H9 (cell line): Measurements from ENCODE around the gene PRR7. TPM values are rescaled to one million over a fixed set of nuclear protein-coding genes. Genes with fewer than 3 reads are reported as not detected.

Experiments
- DNase-seq: peaks from one replicate; pipeline ENCODE4 v3.0.0-alpha.2; 2017
- H2AFZ ChIP-seq: one replicate; pipeline ENCODE4 v1.6.1; 2013; ENCODE audit warnings: mild to moderate bottlenecking, low read length, control low read depth, moderate library complexity
- H2AK5ac ChIP-seq: 2 replicates; pipeline ENCODE4 v1.6.1; 2013; ENCODE audit warnings: low read length, control low read depth, mixed read lengths; ENCODE audit not compliant: insufficient read length
- H2BK120ac ChIP-seq: one replicate; pipeline ENCODE4 v1.6.1; 2013; ENCODE audit warnings: low read depth, mild to moderate bottlenecking, low read length, control low read depth, inconsistent platforms; ENCODE audit not compliant: poor library complexity, severe bottlenecking
- H2BK12ac ChIP-seq: 2 replicates; pipeline ENCODE4 v1.6.1; 2013; ENCODE audit warnings: low read length, control low read depth, mixed read lengths, low read depth; ENCODE audit not compliant: insufficient read length
- H2BK15ac ChIP-seq: 2 replicates; pipeline ENCODE4 v1.6.1; 2013; ENCODE audit warnings: low read depth, low read length, control low read depth
- H2BK20ac ChIP-seq: one replicate; pipeline ENCODE4 v1.6.1; 2013; ENCODE audit warnings: low read depth, mild to moderate bottlenecking, low read length, control low read depth, inconsistent platforms; ENCODE audit not compliant: poor library complexity, severe bottlenecking
- H2BK5ac ChIP-seq: 2 replicates; pipeline ENCODE4 v1.6.1; 2013; ENCODE audit warnings: low read length, control low read depth, mixed read lengths; ENCODE audit not compliant: insufficient read length
- H3K14ac ChIP-seq: 2 replicates; pipeline ENCODE4 v1.6.1; 2013; ENCODE audit warnings: low read length, control low read depth; ENCODE audit not compliant: insufficient read depth
- H3K18ac ChIP-seq: 2 replicates; pipeline ENCODE4 v1.6.1; 2013; ENCODE audit warnings: low read depth, mild to moderate bottlenecking, mixed read lengths, low read length, control low read depth; ENCODE audit not compliant: insufficient read length
- H3K23ac ChIP-seq: 2 replicates; pipeline ENCODE4 v1.6.1; 2013; ENCODE audit warnings: low read length, control low read depth, mixed read lengths, low read depth; ENCODE audit not compliant: insufficient read length
- H3K23me2 ChIP-seq: 2 replicates; pipeline ENCODE4 v1.6.1; 2013; ENCODE audit warnings: low read depth, mild to moderate bottlenecking, mixed read lengths, low read length, control low read depth; ENCODE audit not compliant: insufficient read length, poor library complexity, severe bottlenecking
- H3K27ac ChIP-seq: 2 replicates; pipeline ENCODE4 v1.5.1; 2013; ENCODE audit warnings: low read length, control low read depth, mixed read lengths, low read depth; ENCODE audit not compliant: insufficient read length
- H3K27me3 ChIP-seq: 2 replicates; pipeline ENCODE4 v1.6.1; 2013; ENCODE audit warnings: low read length, control low read depth, inconsistent platforms; ENCODE audit not compliant: insufficient read depth
- H3K4ac ChIP-seq: 2 replicates; pipeline ENCODE4 v1.6.1; 2013; ENCODE audit warnings: low read depth, mild to moderate bottlenecking, control low read depth, inconsistent platforms, low read length, moderate library complexity
- H3K4me1 ChIP-seq: 2 replicates; pipeline ENCODE4 v1.6.1; 2013; ENCODE audit warnings: low read length, control low read depth, inconsistent platforms; ENCODE audit not compliant: insufficient read depth
- H3K4me2 ChIP-seq: 2 replicates; pipeline ENCODE4 v1.6.1; 2013; ENCODE audit warnings: low read length, control low read depth, mixed read lengths; ENCODE audit not compliant: insufficient read length, insufficient read depth
- H3K56ac ChIP-seq: 2 replicates; pipeline ENCODE4 v1.6.1; 2013; ENCODE audit warnings: low read depth, mild to moderate bottlenecking, mixed read lengths, low read length, control low read depth; ENCODE audit not compliant: insufficient read length
- H3K79me1 ChIP-seq: 2 replicates; pipeline ENCODE4 v1.6.1; 2013; ENCODE audit warnings: low read depth, mild to moderate bottlenecking, moderate library complexity, low read length, control low read depth, inconsistent platforms; ENCODE audit not compliant: insufficient read depth, poor library complexity, severe bottlenecking
- H3K79me2 ChIP-seq: 2 replicates; pipeline ENCODE4 v1.6.1; 2013; ENCODE audit warnings: low read length, control low read depth, inconsistent platforms; ENCODE audit not compliant: insufficient read depth
- H3K9ac ChIP-seq: 2 replicates; pipeline ENCODE4 v1.6.1; 2013; ENCODE audit warnings: low read length, control low read depth, mixed read lengths; ENCODE audit not compliant: insufficient read length; ENCODE audit errors: extremely low read depth
- H3K9me3 ChIP-seq: one replicate; pipeline ENCODE4 v1.6.1; 2013; ENCODE audit warnings: low read depth, low read length, inconsistent platforms; ENCODE audit not compliant: control insufficient read depth
- H3T11ph ChIP-seq: one replicate; pipeline ENCODE4 v1.6.1; 2013; ENCODE audit warnings: mild to moderate bottlenecking, low read length, control low read depth, inconsistent platforms
- H4K20me1 ChIP-seq: one replicate; pipeline ENCODE4 v1.6.1; 2013; ENCODE audit not compliant: control insufficient read depth, insufficient read length, insufficient read depth
- H4K5ac ChIP-seq: 2 replicates; pipeline ENCODE4 v1.6.1; 2013; ENCODE audit warnings: low read depth, mild to moderate bottlenecking, mixed read lengths, low read length, control low read depth; ENCODE audit not compliant: insufficient read length
- H4K8ac ChIP-seq: replicated peaks from 2 replicates; pipeline ENCODE4 v1.6.1; 2013; ENCODE audit warnings: low read length, control low read depth, mixed read lengths, low read depth; ENCODE audit not compliant: insufficient read length
- H4K91ac ChIP-seq: 2 replicates; pipeline ENCODE4 v1.6.1; 2013; ENCODE audit warnings: low read depth, mild to moderate bottlenecking, moderate library complexity, mixed read lengths, low read length, control low read depth; ENCODE audit not compliant: insufficient read length
- H3K27ac Mint-ChIP-seq, 3 experiments: 2 replicates in 2 of 3; 3 replicates in 1 of 3; pipeline ENCODE4 v1.8.0; 2020 to 2021; ENCODE audit warnings: mixed read lengths in 3 of 3, mild to moderate bottlenecking in 1 of 3, moderate library complexity in 1 of 3
- H3K27me3 Mint-ChIP-seq: 2 replicates; pipeline ENCODE4 v1.8.0; 2021; ENCODE audit warnings: low read depth, mild to moderate bottlenecking, moderate library complexity, mixed read lengths
- H3K36me3 Mint-ChIP-seq, 3 experiments: 2 replicates in 2 of 3; 3 replicates in 1 of 3; pipeline ENCODE4 v1.8.0; 2020 to 2021; ENCODE audit warnings: low read depth in 3 of 3, mixed read lengths in 3 of 3; ENCODE audit not compliant: insufficient read depth in 1 of 3
- H3K4me1 Mint-ChIP-seq, 2 experiments: 2 replicates each; pipeline ENCODE4 v1.8.0; 2020; ENCODE audit warnings: mixed read lengths in 2 of 2
- H3K4me3 Mint-ChIP-seq, 2 experiments: 2 replicates in 1 of 2; 3 replicates in 1 of 2; pipeline ENCODE4 v1.8.0; 2020 to 2021; ENCODE audit warnings: mild to moderate bottlenecking in 2 of 2, mixed read lengths in 2 of 2, moderate library complexity in 1 of 2
- H3K9me3 Mint-ChIP-seq, 2 experiments: 2 replicates in 1 of 2; 3 replicates in 1 of 2; pipeline ENCODE4 v1.8.0; 2020; ENCODE audit warnings: mild to moderate bottlenecking in 2 of 2, mixed read lengths in 2 of 2, moderate library complexity in 1 of 2
- CTCF ChIP-seq: fragments of 200-600 bp; sonication (generic); conservative IDR thresholded peaks from 3 replicates; pipeline ENCODE4 v1.8.0; 2021; ENCODE audit warnings: antibody characterized with exemption, mild to moderate bottlenecking
- WGBS: extraction: QIAGEN DNeasy Blood & Tissue Kit; methylation state at CpG from one replicate; pipeline ENCODE4 v1.1.7; 2013; ENCODE audit warnings: missing lambda C conversion rate, low lambda C conversion rate, mixed read lengths; ENCODE audit not compliant: insufficient read length; ENCODE audit errors: extremely low coverage; 5-methylcytosine and 5-hydroxymethylcytosine counted together
- total RNA-seq: library from RNA; stranded (reverse); gene quantifications from 2 replicates; pipeline ENCODE4 v1.2.1, GENCODE V29; 2021

The PRR7 gene
- total RNA-seq, 1 experiment from 2014 or later = 9.6 TPM

- Histone ChIP-seq H3K79me2 (no peaks in the 10 kb centered on the region), H2AK5ac (no peak overlapping the region), H4K20me1 (no peaks in the 10 kb centered on the region), H2BK12ac (no peak overlapping the region), H2BK20ac (no peak overlapping the region), H3K23ac (no peak overlapping the region), H2BK15ac (no peak overlapping the region), H3K14ac (no peak overlapping the region), H2BK5ac (no peak overlapping the region), H3K56ac (no peak overlapping the region), H2AFZ (no peak overlapping the region), H3K9ac (no peak overlapping the region), H3K4me2 (no peak overlapping the region), H2BK120ac (no peak overlapping the region), H3T11ph (no peak overlapping the region), H4K8ac (no peak overlapping the region), H3K18ac (no peak overlapping the region), H4K91ac (no peak overlapping the region), H3K9me3 (no peaks in the 10 kb centered on the region), H3K79me1 (no peaks in the 10 kb centered on the region), H3K27me3 (no peaks in the 10 kb centered on the region), H4K5ac (no peak overlapping the region), H3K4me1 (no peaks in the 10 kb centered on the region), H3K4ac (no peak overlapping the region), H3K23me2 (peaks cover 11% of the 10 kb centered on the region), H3K27ac (no peak overlapping the region)
- no peak for DNase-seq
- H3K36me3 Mint-ChIP-seq = peaks cover 37 to 59% (median 58%) of the 10 kb centered on the region in 3 experiments
- H3K4me1 Mint-ChIP-seq = peaks cover 7 to 13% of the 10 kb centered on the region in 2 experiments
- H3K27me3 Mint-ChIP-seq = peaks cover 3% of the 10 kb centered on the region; the same call in 1 of the 2 replicates
- no CpG with 5 or more reads among the region's 14 CpGs for WGBS
- H3K9me3 Mint-ChIP-seq = no peaks in the 10 kb centered on the region; a peak in 1 of 5 replicates
- no peak overlapping the region for H3K4me3 Mint-ChIP-seq
- TF ChIP-seq CTCF = no peak
- H3K27ac Mint-ChIP-seq = no peak overlapping the region
Observed at GRCh38 chr5:177458912-177459350, 12.3 kb downstream of the PRR7 start.
